Activated CD8-positive, alpha-beta memory T cell treated with anti-CD3 and anti-CD28 coated beads, Interleukin-2, amount 50 U/mL, for 4 hours (primary cell): ENCODE results near the gene GALNS.

Experiments
- DNase-seq: peaks from one replicate; pipeline ENCODE4 v3.0.0-alpha.2; 2020

Gene GALNS

DNA sequence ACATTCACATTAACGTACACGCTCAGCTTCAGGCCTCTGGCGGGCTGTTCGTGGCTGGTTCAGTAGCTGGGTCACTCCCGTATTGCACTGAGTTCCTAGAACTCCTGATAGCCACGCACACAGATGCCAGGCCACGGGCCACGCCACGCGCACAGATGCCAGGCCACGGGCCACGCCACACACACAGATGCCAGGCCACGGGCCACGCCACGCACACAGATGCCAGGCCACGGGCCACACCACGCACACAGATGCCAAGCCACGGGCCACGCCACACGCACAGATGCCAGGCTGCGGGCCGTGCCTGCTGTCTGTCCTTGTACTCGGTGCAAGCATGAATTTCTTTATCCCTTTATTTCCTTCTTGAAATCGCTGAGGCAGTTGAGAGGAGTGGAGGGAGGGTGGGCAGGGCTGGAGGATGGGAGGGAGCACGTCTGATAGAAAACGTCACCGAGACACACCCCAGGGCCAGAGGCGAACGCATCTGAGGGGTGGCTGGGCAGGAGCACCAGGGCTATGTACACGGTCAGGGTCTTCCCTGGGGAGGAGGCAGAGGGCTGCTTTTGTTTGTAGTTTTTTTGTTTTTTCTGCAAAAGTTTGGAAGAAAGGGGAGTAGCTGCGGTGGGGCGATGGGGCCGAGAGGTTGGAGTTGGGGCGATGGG, 18.3 kb upstream of the GALNS start:
- DNase-seq, result no peak

- DNase-seq, result no peak
Measured at GRCh38 chr16:88872650-88873331, 16.0 kb upstream of the GALNS start.

DNA sequence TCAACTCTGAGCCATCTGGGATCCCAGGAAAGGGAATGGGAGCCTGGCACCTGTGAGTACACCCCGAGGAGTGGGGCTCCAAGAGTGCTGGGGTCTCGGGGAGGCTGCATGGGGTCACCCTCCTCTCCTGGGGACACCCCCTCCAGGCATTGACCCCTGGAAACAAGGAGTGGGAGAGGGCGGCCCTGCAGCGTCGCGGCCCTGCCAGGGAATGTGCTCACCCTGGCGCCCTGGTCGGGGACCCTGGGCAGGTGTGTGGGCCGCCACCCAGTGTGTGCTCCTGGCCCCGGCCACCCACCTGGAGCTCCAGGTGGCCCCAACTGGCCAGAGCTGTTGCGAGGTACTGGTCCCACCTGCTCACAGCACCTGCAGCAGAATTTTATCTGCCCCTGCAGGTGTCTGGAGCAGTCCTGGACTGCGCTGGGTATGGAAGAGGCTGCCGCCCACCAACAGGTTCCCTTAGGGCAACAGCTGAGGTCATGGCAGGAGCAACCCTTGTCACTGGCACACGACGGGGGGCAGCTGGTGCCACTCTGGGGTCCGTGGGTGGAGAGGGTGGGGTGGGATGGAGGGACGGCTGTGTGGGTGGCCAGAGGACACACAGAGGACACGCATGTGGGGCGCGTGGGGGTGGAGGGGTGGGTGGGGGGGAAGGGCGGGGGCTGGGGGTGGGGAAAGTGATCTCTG, 15.1 kb upstream of the GALNS start:
- DNase-seq, result no peak

GRCh38 chr16:88871349-88871702, 14.6 kb upstream of the GALNS start:
- no peak for DNase-seq

DNA sequence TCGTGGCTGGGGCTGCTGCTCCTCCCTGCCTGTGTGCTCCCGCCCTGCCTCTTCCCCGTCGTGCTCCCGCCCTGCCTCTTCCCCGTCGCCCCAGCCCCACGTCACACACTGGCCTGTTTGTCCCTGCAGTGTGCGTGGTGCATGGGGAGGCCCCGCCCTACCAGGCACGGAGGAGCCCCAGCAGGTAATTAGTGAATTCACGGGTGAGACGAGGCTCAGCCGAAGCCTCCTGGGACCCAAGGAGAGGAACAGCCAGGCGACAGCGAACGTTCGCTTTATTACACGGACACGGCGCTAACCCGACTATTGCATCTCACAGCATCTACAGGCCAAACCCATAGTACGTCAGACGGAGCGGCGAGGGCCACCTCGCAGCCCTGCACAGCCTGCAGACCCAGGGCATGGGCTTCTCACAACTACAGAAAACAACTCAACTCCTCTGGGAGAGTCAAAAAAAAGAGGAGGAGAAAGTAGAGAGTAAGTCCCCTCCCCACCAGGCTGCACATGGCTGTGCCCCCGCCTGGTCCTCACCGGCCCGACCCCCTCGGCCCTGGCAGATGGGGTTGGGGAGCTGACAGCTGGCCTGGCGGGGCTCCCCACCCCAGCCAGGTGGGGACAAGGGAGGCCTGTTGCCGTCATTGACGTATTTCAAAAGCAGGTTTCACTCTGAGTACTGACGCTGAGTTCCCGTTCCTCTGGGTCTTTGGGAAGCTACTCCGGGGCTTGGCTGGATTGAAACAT, 14.0 kb upstream of the GALNS start:
- no peak for DNase-seq

DNA sequence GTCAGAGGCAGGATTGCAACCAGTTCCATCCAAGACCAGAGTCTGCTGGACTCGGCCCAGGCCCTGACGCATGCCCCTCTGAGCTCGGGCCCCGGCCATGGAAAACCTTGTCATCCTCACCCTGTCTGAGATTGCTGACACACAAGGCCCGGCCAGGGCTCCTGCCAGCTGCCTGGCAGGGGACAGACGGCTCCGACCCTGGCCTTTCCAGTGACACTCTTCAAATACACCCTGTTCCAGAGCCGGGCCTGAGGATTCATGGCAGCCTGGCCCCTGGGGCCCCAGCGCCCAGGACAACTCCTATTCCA, 12.9 kb upstream of the GALNS start:
- no peak for DNase-seq

DNA sequence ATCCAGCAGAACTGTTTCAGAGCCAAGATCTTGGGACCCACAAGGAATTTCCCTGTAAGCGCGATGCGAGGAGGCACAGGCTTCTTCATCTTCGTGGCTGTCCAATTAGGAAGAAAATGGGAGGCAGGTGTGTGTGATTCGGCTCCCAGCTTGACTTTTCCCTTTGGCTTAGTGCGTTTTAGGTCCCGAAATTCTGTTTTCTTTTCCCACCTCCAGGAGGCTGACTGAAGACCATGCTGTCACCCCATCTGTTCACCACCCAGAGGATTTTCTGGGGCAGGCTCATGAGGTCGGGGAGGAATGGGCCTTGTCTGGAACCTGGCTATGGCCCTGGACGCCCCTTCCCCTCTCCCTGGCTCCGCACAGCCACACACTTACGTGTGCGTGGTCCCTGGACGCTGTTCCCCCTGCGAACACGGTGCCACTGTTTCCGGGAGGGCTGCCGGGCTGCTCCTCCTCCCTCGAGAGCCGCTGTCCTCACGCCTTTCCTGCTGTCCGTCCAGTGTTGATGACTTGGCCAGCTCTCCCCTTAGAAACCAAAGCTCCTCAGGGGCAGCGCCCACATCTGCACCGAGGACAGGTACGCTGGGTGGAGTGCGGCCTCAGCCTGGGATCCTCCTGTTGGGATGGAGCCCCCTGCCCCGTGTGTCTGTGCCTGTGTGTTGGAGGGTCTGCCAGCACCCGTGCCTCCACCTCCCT, 12.4 kb upstream of the GALNS start:
- DNase-seq, result no peak

- DNase-seq, result no peak
Measured at GRCh38 chr16:88867581-88868246, 11.0 kb upstream of the GALNS start.

DNA sequence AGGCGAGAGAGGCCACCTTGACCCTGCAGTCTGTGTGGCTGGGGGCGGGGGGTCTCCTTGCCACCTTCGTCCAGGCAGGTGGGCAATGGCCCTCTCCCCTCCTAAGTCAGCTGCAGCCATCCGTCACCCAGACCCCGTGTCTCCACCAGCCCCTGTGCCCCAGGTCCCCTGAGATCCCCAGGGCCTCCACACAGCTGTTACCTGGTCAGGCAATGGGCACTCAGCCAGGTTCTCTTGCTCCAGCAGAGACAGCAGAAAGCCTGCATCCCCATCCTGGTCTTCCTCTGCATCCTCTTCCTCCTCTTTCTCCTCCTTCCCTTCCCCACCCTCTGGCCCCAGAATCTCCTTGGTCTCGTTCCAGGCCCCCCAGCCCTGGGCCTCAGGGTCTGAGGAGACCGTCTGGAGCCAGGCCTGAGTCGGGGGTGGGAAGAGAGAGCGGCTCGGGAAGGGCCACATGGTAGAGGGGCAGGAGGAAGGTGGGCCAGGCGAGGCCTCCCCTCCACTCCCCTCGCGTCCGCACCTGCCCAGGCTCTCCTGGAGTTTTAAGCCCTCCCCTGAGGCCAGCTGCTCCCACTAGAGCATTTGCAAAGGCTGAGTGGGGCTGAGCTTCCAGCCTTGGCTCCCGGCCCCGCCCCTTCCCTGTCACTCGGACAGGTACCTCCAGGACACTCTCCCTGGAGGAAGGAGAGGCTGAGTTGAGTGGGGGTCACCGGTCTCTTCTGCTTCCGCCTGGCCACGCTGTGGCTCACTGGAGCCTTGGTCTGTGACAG, 9.6 kb upstream of the GALNS start, which contains the start of gene PABPN1L:
PABPN1L (minus strand) TSS at position 510 of the 770 bp plus-strand sequence; CDS start at position 456, 54 bp downstream.
- no peak for DNase-seq

DNA sequence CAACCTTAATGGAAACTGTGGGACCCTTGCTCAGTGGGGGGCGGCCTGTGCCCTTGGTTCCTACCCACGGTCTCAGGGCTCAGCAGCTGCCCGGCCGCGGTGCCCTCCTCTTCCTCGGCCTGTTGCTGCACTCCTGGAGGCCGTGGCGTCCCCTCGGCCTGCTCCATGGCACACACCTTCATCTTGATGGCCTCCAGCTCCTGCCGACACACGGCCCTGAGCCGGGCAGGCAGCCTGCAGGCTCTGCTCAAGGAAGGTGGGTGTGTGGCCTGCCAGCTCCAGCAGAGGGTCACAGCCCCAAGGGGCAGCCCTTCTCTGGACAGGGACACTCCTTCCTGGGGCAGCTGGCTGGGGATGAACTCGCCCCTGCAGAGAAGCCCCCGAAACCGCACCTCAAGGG, 9.0 kb upstream of the GALNS start:
- no peak for DNase-seq

GRCh38 chr16:88865310-88865709, 8.6 kb upstream of the GALNS start:
- no peak for DNase-seq

DNA sequence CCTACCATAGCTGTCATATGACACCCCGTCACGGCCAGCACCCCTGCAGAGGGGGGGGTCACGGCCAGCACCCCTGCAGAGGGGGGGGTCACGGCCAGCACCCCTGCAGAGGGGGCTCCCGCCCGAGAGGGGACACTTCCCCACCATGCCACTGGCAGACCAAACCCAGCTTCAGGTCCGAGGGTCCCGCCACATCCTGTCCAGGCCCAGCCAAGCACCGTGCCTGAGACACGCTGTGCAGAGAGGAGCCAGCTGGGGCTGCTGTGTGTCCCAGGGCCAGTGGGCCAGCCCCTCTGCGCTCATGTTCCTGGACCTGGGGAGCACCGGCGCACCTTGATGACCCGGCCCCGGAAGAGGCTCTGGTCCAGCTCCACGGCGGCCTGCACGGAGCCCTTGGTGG, 7.8 kb upstream of the GALNS start:
- no peak for DNase-seq

GRCh38 chr16:88864099-88864498, 7.4 kb upstream of the GALNS start:
- no peak for DNase-seq

DNA sequence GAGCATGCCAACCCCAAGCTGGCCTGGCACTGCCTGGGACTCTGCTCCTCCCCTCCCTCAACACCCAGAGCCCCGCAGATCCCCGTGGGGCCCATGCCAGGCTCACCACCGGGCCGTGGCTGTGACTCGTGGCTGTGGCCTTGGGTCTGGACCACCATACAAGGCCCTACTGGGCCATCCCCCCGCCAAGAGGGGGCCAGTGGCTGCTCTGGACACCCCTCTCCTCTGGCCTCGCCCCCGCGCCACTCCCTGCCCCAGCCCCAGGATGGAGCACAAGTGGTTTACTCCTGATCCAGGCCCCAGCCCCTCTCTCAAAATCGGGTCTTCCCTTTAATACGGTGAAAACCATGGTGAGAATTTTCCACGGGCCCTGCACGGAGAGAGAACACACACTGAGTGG, 6.7 kb upstream of the GALNS start:
- DNase-seq, result no peak

DNA sequence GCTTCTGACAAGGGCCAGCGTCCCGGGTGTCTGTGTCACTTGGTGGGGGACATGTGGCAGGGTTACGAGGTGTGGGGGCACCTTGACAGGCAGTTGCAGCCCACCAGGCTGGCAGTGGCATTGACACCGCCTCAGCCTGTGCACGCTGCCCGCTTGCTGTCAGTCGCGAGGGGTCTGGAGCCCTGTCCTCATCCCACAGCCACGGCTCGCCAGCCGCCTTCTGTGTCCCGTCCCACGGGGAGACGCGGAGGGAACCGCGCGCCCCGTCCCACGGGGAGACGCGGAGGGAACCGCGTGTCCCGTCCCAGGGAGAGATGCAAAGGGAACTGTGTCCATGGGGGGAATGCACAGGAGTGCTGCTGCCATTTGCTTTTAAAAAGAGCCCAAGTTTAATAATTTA, 6.2 kb upstream of the GALNS start:
- no peak for DNase-seq

DNA sequence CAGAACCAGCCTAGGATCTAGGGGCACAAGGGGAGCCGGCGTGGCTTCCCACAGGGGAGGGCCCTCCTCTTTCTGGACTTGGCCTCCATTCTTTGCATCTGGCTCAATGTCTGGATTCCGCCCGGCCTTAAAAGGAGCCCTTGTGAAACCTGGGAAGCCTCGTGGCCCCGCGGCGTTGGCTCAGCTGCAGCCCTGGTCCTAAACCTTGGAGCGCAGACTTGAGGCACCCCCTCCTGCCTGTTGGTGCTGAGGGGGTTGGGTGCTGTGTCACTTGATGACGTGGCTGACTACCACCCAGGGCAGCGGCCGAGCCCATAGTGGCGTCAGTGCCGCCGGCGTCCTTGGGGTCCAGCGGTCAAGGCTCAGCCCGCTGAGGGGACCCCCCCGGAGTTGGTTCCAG, 4.6 kb upstream of the GALNS start:
- DNase-seq, result no peak

GRCh38 chr16:88859381-88860091, 2.8 kb upstream of the GALNS start:
- DNase-seq, result no peak

- peak; percentile 78 for DNase-seq
Measured at GRCh38 chr16:88857728-88858339, 1.1 kb upstream of the GALNS start.

GRCh38 chr16:88856122-88856827, 472 bp downstream of the GALNS start:
- DNase-seq, result peak; percentile 34

- DNase-seq, result no peak
Measured at GRCh38 chr16:88855736-88856121, 1.0 kb downstream of the GALNS start.
